Astrocyte (in vitro differentiated cells and primary cell): Measurements from ENCODE around the gene ATP5F1C. TPM values are rescaled to one million over a fixed set of nuclear protein-coding genes. Genes with fewer than 3 reads are reported as not detected.
A peak's percentile ranks its signal among the peaks of the same experiment; 100 is the strongest.

Experiments used
- DNase-seq: peaks from one replicate; pipeline ENCODE4 v3.0.0-alpha.2; 2010; ENCODE audit warnings: low read depth
- FAIRE-seq: peaks from 2 replicates; lab custom pipeline; 2011; peaks lifted over from hg19 to GRCh38; lab: Jason Lieb, UNC
- H2AFZ ChIP-seq: 2 replicates; pipeline ENCODE4 v1.6.0; 2012; ENCODE audit warnings: low read depth, low read length, inconsistent platforms
- H3K27ac ChIP-seq: 2 replicates; pipeline ENCODE4 v1.5.1; 2011; ENCODE audit warnings: low read depth, low read length, inconsistent platforms
- H3K27me3 ChIP-seq: 2 replicates; pipeline ENCODE4 v1.6.0; 2011; ENCODE audit warnings: low read length, inconsistent platforms; ENCODE audit not compliant: insufficient read depth
- H3K36me3 ChIP-seq: 2 replicates; pipeline ENCODE4 v1.5.1; 2011; ENCODE audit warnings: low read length, inconsistent platforms; ENCODE audit not compliant: insufficient read depth
- H3K4me1 ChIP-seq: 2 replicates; pipeline ENCODE4 v1.5.1; 2011; ENCODE audit warnings: low read length, inconsistent platforms; ENCODE audit not compliant: insufficient read depth
- H3K4me2 ChIP-seq: 2 replicates; pipeline ENCODE4 v1.6.0; 2012; ENCODE audit warnings: low read length, inconsistent platforms
- H3K4me3 ChIP-seq: 2 replicates; pipeline ENCODE4 v1.5.1; 2011; ENCODE audit warnings: low read depth, mild to moderate bottlenecking, low read length, inconsistent platforms; ENCODE audit not compliant: insufficient read depth
- H3K79me2 ChIP-seq: 2 replicates; pipeline ENCODE4 v1.6.0; 2012; ENCODE audit warnings: mild to moderate bottlenecking, low read length, inconsistent platforms; ENCODE audit not compliant: insufficient read depth
- H3K9ac ChIP-seq: 2 replicates; pipeline ENCODE4 v1.6.0; 2012; ENCODE audit warnings: mild to moderate bottlenecking, low read length, inconsistent platforms
- H3K9me3 ChIP-seq: 2 replicates; pipeline ENCODE4 v1.5.1; 2012; ENCODE audit warnings: low read depth, mild to moderate bottlenecking, low read length, inconsistent platforms; ENCODE audit not compliant: insufficient read depth
- H4K20me1 ChIP-seq: 2 replicates; pipeline ENCODE4 v1.6.0; 2012; ENCODE audit warnings: low read length, inconsistent platforms; ENCODE audit not compliant: insufficient read depth
- H3K27ac Mint-ChIP-seq: one replicate; pipeline ENCODE4 v1.8.0; 2021; ENCODE audit warnings: mild to moderate bottlenecking, mixed read lengths; ENCODE audit not compliant: unreplicated experiment
- H3K27me3 Mint-ChIP-seq: one replicate; pipeline ENCODE4 v1.8.0; 2021; ENCODE audit warnings: low read depth, mixed read lengths; ENCODE audit not compliant: unreplicated experiment
- H3K36me3 Mint-ChIP-seq: one replicate; pipeline ENCODE4 v1.8.0; 2021; ENCODE audit warnings: low read depth, mixed read lengths; ENCODE audit not compliant: unreplicated experiment
- H3K4me1 Mint-ChIP-seq: one replicate; pipeline ENCODE4 v1.8.0; 2021; ENCODE audit warnings: low read depth, mixed read lengths; ENCODE audit not compliant: unreplicated experiment
- H3K4me3 Mint-ChIP-seq: one replicate; pipeline ENCODE4 v1.8.0; 2021; ENCODE audit warnings: mild to moderate bottlenecking, moderate library complexity, mixed read lengths; ENCODE audit not compliant: unreplicated experiment
- H3K9me3 Mint-ChIP-seq: one replicate; pipeline ENCODE4 v1.8.0; 2021; ENCODE audit warnings: mild to moderate bottlenecking, mixed read lengths; ENCODE audit not compliant: unreplicated experiment
- CTCF ChIP-seq: IDR thresholded peaks from 2 replicates; pipeline ENCODE4 v1.5.1; 2011; ENCODE audit warnings: low read depth, mild to moderate bottlenecking, inconsistent platforms, low read length, moderate library complexity; ENCODE audit not compliant: insufficient read depth
- EZH2 ChIP-seq: IDR thresholded peaks from 2 replicates; pipeline ENCODE4 v1.6.1; 2012; ENCODE audit warnings: mild to moderate bottlenecking, low read length, inconsistent platforms; ENCODE audit not compliant: insufficient read depth
- total RNA-seq: library from RNA; stranded (reverse); gene quantifications from 2 replicates; pipeline ENCODE4 v1.2.1, GENCODE V29; 2021

The ATP5F1C gene
- total RNA-seq, 1 donor from 2014 or later, result 267 TPM

- Mint-ChIP-seq H3K4me1 (no peaks in the 10 kb centered on the region), H3K27ac (no peak overlapping the region), H3K4me3 (no peak overlapping the region), H3K36me3 (peaks cover 6% of the 10 kb centered on the region), H3K9me3 (no peaks in the 10 kb centered on the region), H3K27me3 (no peaks in the 10 kb centered on the region)
- Histone ChIP-seq H3K79me2 (no peaks in the 10 kb centered on the region), H3K27me3 (no peaks in the 10 kb centered on the region), H3K27ac (no peak overlapping the region), H3K4me2 (no peak overlapping the region), H3K4me1 (no peaks in the 10 kb centered on the region), H2AFZ (no peak overlapping the region), H3K4me3 (no peak overlapping the region), H4K20me1 (peaks cover 6% of the 10 kb centered on the region), H3K9me3 (no peaks in the 10 kb centered on the region), H3K36me3 (peaks cover 47% of the 10 kb centered on the region), H3K9ac (no peak overlapping the region)
- DNase-seq (peak; percentile 26), FAIRE-seq (no peak)
- TF ChIP-seq EZH2, result no peak
- no peak for TF ChIP-seq CTCF
These were observed 24.0 kb upstream of the ATP5F1C start for GRCh38 chr10:7763929-7764328.

GRCh38 chr10:7766241-7766640, 21.7 kb upstream of the ATP5F1C start:
- Mint-ChIP-seq H3K27me3 (no peaks in the 10 kb centered on the region), H3K9me3 (no peaks in the 10 kb centered on the region), H3K4me3 (no peak overlapping the region), H3K27ac (no peak overlapping the region), H3K4me1 (no peaks in the 10 kb centered on the region), H3K36me3 (peaks cover 10% of the 10 kb centered on the region)
- Histone ChIP-seq H2AFZ (no peak overlapping the region), H3K27ac (no peak overlapping the region), H3K36me3 (peaks cover 42% of the 10 kb centered on the region), H3K4me2 (no peak overlapping the region), H3K9me3 (no peaks in the 10 kb centered on the region), H3K4me3 (no peak overlapping the region), H3K79me2 (no peaks in the 10 kb centered on the region), H3K4me1 (no peaks in the 10 kb centered on the region), H3K27me3 (no peaks in the 10 kb centered on the region), H4K20me1 (peaks cover 6% of the 10 kb centered on the region), H3K9ac (no peak overlapping the region)
- TF ChIP-seq CTCF (no peak), EZH2 (no peak)
- DNase-seq (no peak), FAIRE-seq (no peak)

GRCh38 chr10:7767209-7767608, 20.8 kb upstream of the ATP5F1C start:
- Histone ChIP-seq H3K36me3 (peaks cover 40% of the 10 kb centered on the region), H3K27me3 (no peaks in the 10 kb centered on the region), H3K9ac (no peak overlapping the region), H3K9me3 (no peaks in the 10 kb centered on the region), H3K79me2 (no peaks in the 10 kb centered on the region), H3K4me3 (no peak overlapping the region), H3K27ac (peak overlapping the region; percentile 28), H3K4me1 (no peaks in the 10 kb centered on the region), H4K20me1 (peaks cover 6% of the 10 kb centered on the region), H3K4me2 (peak overlapping the region; percentile 32), H2AFZ (no peak overlapping the region)
- Mint-ChIP-seq H3K27me3 (no peaks in the 10 kb centered on the region), H3K36me3 (peaks cover 10% of the 10 kb centered on the region), H3K4me3 (no peak overlapping the region), H3K9me3 (no peaks in the 10 kb centered on the region), H3K27ac (no peak overlapping the region), H3K4me1 (no peaks in the 10 kb centered on the region)
- TF ChIP-seq CTCF, result no peak
- TF ChIP-seq EZH2, result no peak
- FAIRE-seq (no peak), DNase-seq (peak; percentile 73)
